GM23338 (cell line): ENCODE results near the gene IQGAP2. TPM values are rescaled to one million over a fixed set of nuclear protein-coding genes. Genes with fewer than 3 reads are reported as not detected.

Experiments
- ATAC-seq: fragments of 200-7000 bp; cut with Tn5 transposase; 3 replicates; pipeline ENCODE4 v1.9.1; 2020
- DNase-seq: peaks from one replicate; pipeline ENCODE4 v3.0.0-alpha.2; 2015; ENCODE audit warnings: low spot score
- H2AFZ ChIP-seq: fragments of 200-600 bp; sonication (generic); 2 replicates; pipeline ENCODE4 v1.8.0; 2016; ENCODE audit warnings: antibody characterized with exemption, mild to moderate bottlenecking, moderate library complexity
- H3F3A ChIP-seq: fragments of 200-600 bp; sonication (generic); replicated peaks from 2 replicates; pipeline ENCODE4 v1.8.0; 2017; ENCODE audit warnings: antibody characterized with exemption, mixed run types, low read depth
- H3K27ac ChIP-seq: fragments of 200-600 bp; sonication (generic); 2 replicates; pipeline ENCODE4 v1.6.1; 2016; ENCODE audit warnings: low read depth
- H3K27me3 ChIP-seq: fragments of 200-600 bp; sonication (generic); 2 replicates; pipeline ENCODE4 v1.8.0; 2016; ENCODE audit warnings: mild to moderate bottlenecking, mixed run types, moderate library complexity; ENCODE audit not compliant: insufficient read depth
- H3K36me3 ChIP-seq: fragments of 200-600 bp; sonication (generic); 2 replicates; pipeline ENCODE4 v1.8.0; 2016; ENCODE audit warnings: mild to moderate bottlenecking; ENCODE audit not compliant: insufficient read depth
- H3K4me1 ChIP-seq: fragments of 200-600 bp; sonication (generic); 2 replicates; pipeline ENCODE4 v1.8.0; 2016; ENCODE audit warnings: mild to moderate bottlenecking, moderate library complexity; ENCODE audit not compliant: insufficient read depth
- H3K4me2 ChIP-seq: fragments of 200-600 bp; sonication (generic); 2 replicates; pipeline ENCODE4 v1.7.1; 2017; ENCODE audit warnings: mixed run types
- H3K4me3 ChIP-seq: fragments of 200-600 bp; sonication (generic); 2 replicates; pipeline ENCODE4 v1.6.1; 2016; ENCODE audit warnings: mixed run types
- H3K79me2 ChIP-seq: fragments of 200-600 bp; sonication (generic); replicated peaks from 2 replicates; pipeline ENCODE4 v1.8.0; 2017; ENCODE audit warnings: mild to moderate bottlenecking; ENCODE audit not compliant: insufficient read depth
- H3K9me2 ChIP-seq: fragments of 200-600 bp; sonication (generic); 2 replicates; pipeline ENCODE4 v1.8.0; 2017; ENCODE audit not compliant: insufficient read depth
- H4K20me1 ChIP-seq: fragments of 200-600 bp; sonication (generic); replicated peaks from 2 replicates; pipeline ENCODE4 v1.8.0; 2017; ENCODE audit warnings: mild to moderate bottlenecking; ENCODE audit not compliant: insufficient read depth
- H3K27ac Mint-ChIP-seq: 2 replicates; pipeline ENCODE4 v1.8.0; 2020; ENCODE audit warnings: inconsistent platforms, mild to moderate bottlenecking, moderate library complexity, mixed read lengths
- H3K27me3 Mint-ChIP-seq: 3 replicates; pipeline ENCODE4 v1.8.0; 2022; ENCODE audit warnings: low read depth, mild to moderate bottlenecking, moderate library complexity, mixed read lengths, inconsistent platforms; ENCODE audit not compliant: insufficient read depth, poor library complexity
- H3K36me3 Mint-ChIP-seq: 3 replicates; pipeline ENCODE4 v1.8.0; 2021; ENCODE audit warnings: low read depth, mild to moderate bottlenecking, inconsistent platforms, moderate library complexity, mixed read lengths
- H3K4me1 Mint-ChIP-seq: 3 replicates; pipeline ENCODE4 v1.8.0; 2020; ENCODE audit warnings: mild to moderate bottlenecking, inconsistent platforms, mixed read lengths
- H3K4me3 Mint-ChIP-seq: 3 replicates; pipeline ENCODE4 v1.8.0; 2021; ENCODE audit warnings: moderate library complexity, mild to moderate bottlenecking, inconsistent platforms, mixed read lengths
- H3K9me3 Mint-ChIP-seq: 3 replicates; pipeline ENCODE4 v1.8.0; 2020; ENCODE audit warnings: moderate library complexity, mild to moderate bottlenecking, inconsistent platforms, mixed read lengths
- CREB1 ChIP-seq: fragments of 250-450 bp; sonication (Bioruptor Pico); IDR thresholded peaks from 2 replicates; pipeline ENCODE4 v1.5.0; 2020; ENCODE audit warnings: low read depth, mild to moderate bottlenecking, moderate library complexity
- EZH2 ChIP-seq: fragments of 200-600 bp; sonication (generic); IDR thresholded peaks from one replicate; pipeline ENCODE4 v1.8.0; 2017; ENCODE audit warnings: antibody characterized with exemption, mild to moderate bottlenecking, low read depth; ENCODE audit not compliant: unreplicated experiment
- NANOG ChIP-seq: IDR thresholded peaks from 2 replicates; pipeline ENCODE4 v1.6.1; 2016; ENCODE audit warnings: antibody characterized with exemption, borderline replicate concordance
- STAT1 ChIP-seq: IDR thresholded peaks from one replicate; pipeline ENCODE4 v1.6.1; 2016; ENCODE audit warnings: antibody characterized with exemption; ENCODE audit not compliant: unreplicated experiment
- ZNF331 ChIP-seq: fragments of 250-450 bp; sonication (Bioruptor Pico); IDR thresholded peaks from 2 replicates; pipeline ENCODE4 v1.5.0; 2020; ENCODE audit warnings: low read depth, mild to moderate bottlenecking, moderate library complexity
- ZNF462 ChIP-seq: fragments of 250-450 bp; sonication (Bioruptor Pico); IDR thresholded peaks from 2 replicates; pipeline ENCODE4 v1.5.0; 2020; ENCODE audit warnings: mild to moderate bottlenecking, moderate library complexity
- polyA plus RNA-seq: library from polyadenylated mRNA; unstranded; fragments of >200 nt; fragmentation: Nextera tagmentation; extraction: Ambion mirVana; gene quantifications from 2 replicates; pipeline ENCODE4 v1.2.1, GENCODE V29; 2016
- total RNA-seq: library from RNA; depleted of rRNA; stranded (reverse); fragments of >200 nt; shearing (Covaris generic); gene quantifications from 2 replicates; pipeline ENCODE4 v1.2.3, GENCODE V29; 2014
- TF ChIP-seq, protein P1 (sequence below): IDR thresholded peaks from one replicate; pipeline ENCODE4 v1.6.1; 2018; ENCODE audit warnings: antibody characterized with exemption; ENCODE audit not compliant: unreplicated experiment

Gene IQGAP2
- total and polyA plus RNA-seq, 2 experiments from 2014 or later, result 60.0 to 86.5 TPM

GRCh38 chr5:76586531-76586930, 183.4 kb downstream of the IQGAP2 start:
- H3K36me3 Mint-ChIP-seq, result no peaks in the 10 kb centered on the region
- Histone ChIP-seq H3K4me1 (peaks cover 24% of the 10 kb centered on the region), H4K20me1 (no peaks in the 10 kb centered on the region), H3K27me3 (no peaks in the 10 kb centered on the region), H3K4me2 (no peak overlapping the region), H2AFZ (no peak overlapping the region), H3K27ac (no peak overlapping the region), H3K9me2 (no peaks in the 10 kb centered on the region), H3K79me2 (no peaks in the 10 kb centered on the region), H3K4me3 (no peak overlapping the region), H3K36me3 (no peaks in the 10 kb centered on the region), H3F3A (no peaks in the 10 kb centered on the region)
- no peak for DNase-seq
- H3K4me3 Mint-ChIP-seq, result no peak overlapping the region
- H3K4me1 Mint-ChIP-seq, result peaks cover 18% of the 10 kb centered on the region
- TF ChIP-seq, protein P1, sequence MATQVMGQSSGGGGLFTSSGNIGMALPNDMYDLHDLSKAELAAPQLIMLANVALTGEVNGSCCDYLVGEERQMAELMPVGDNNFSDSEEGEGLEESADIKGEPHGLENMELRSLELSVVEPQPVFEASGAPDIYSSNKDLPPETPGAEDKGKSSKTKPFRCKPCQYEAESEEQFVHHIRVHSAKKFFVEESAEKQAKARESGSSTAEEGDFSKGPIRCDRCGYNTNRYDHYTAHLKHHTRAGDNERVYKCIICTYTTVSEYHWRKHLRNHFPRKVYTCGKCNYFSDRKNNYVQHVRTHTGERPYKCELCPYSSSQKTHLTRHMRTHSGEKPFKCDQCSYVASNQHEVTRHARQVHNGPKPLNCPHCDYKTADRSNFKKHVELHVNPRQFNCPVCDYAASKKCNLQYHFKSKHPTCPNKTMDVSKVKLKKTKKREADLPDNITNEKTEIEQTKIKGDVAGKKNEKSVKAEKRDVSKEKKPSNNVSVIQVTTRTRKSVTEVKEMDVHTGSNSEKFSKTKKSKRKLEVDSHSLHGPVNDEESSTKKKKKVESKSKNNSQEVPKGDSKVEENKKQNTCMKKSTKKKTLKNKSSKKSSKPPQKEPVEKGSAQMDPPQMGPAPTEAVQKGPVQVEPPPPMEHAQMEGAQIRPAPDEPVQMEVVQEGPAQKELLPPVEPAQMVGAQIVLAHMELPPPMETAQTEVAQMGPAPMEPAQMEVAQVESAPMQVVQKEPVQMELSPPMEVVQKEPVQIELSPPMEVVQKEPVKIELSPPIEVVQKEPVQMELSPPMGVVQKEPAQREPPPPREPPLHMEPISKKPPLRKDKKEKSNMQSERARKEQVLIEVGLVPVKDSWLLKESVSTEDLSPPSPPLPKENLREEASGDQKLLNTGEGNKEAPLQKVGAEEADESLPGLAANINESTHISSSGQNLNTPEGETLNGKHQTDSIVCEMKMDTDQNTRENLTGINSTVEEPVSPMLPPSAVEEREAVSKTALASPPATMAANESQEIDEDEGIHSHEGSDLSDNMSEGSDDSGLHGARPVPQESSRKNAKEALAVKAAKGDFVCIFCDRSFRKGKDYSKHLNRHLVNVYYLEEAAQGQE, result no peak
- TF ChIP-seq STAT1 (no peak), CREB1 (CRISPR knock-in tag) (no peak), NANOG (no peak), ZNF462 (CRISPR knock-in tag) (no peak), ZNF331 (CRISPR knock-in tag) (no peak), EZH2 (no peak)
- no peaks in the 10 kb centered on the region for H3K27me3 Mint-ChIP-seq
- H3K27ac Mint-ChIP-seq, result no peak overlapping the region
- no peaks in the 10 kb centered on the region for H3K9me3 Mint-ChIP-seq
- no peak for ATAC-seq
